Pancreas (tissue), 10 donors: Measurements from ENCODE around the gene MAP3K19. TPM values are rescaled to one million over a fixed set of nuclear protein-coding genes. Genes with fewer than 3 reads are reported as not detected.

Experiments
- ATAC-seq, 4 donors: fragments of 200-7000 bp; cut with Tn5 transposase; one replicate each; pipeline versions ENCODE4 v1.8.0 to v1.9.1; 2020; ENCODE audit warnings: mild to moderate bottlenecking in 4 of 4, moderate library complexity in 4 of 4
- DNase-seq, 6 donors: peaks; one replicate each; pipeline ENCODE4 v3.0.0-alpha.2; 2020
- FAIRE-seq: peaks from 2 replicates; lab custom pipeline; 2012; peaks lifted over from hg19 to GRCh38; lab: Jason Lieb, UNC
- H3K27ac ChIP-seq, 4 donors: fragments of 200-600 bp; sonication (generic); 1 replicate in 3 of 4; 2 replicates in 1 of 4; pipeline versions ENCODE4 v1.5.0 to v1.8.0; 2020
- H3K27me3 ChIP-seq, 4 donors: fragments of 200-600 bp; one replicate each; pipeline ENCODE4 v1.8.0; 2021
- H3K36me3 ChIP-seq, 3 donors: fragments of 200-600 bp; sonication (generic) in 1 of 3; one replicate each; pipeline versions ENCODE4 v1.5.0 to v1.8.0; 2020 to 2021
- H3K4me1 ChIP-seq, 3 donors: fragments of 200-600 bp; one replicate each; pipeline ENCODE4 v1.8.0; 2021
- H3K4me3 ChIP-seq, 4 donors: fragments of 200-600 bp; sonication (generic) in 2 of 4; one replicate each; pipeline versions ENCODE4 v1.5.0 to v1.8.0; 2020 to 2021
- H3K9me3 ChIP-seq, 4 donors: fragments of 200-600 bp; one replicate each; pipeline ENCODE4 v1.8.0; 2021
- WGBS, 2 donors: extraction: QIAGEN DNeasy Blood & Tissue Kit; methylation state at CpG; one replicate each; pipeline ENCODE4 v1.1.7; 2013; 5-methylcytosine and 5-hydroxymethylcytosine counted together
- intact Hi-C, 3 donors: fragments of 100-400 bp; cut with DNase I; formaldehyde crosslinking; loops; one replicate each; pipeline versions ENCODE4 v1.11.1 to v1.14.2; 2022
- polyA plus RNA-seq, 2 donors: library from polyadenylated mRNA; stranded (reverse); fragments of 200-250 nt; gene quantifications; one replicate each; pipeline ENCODE4 v1.2.3, GENCODE V29; 2013
- total RNA-seq, 6 donors: library from RNA; stranded (reverse); fragmentation: NEBNext Ultra II Directional in 4 of 6; extraction: Animal tissue kit (Norgen Biotek cat#: 25700) in 4 of 6; gene quantifications; one replicate each; pipeline versions ENCODE4 v1.2.1 to v1.2.4, GENCODE V29; 2021 to 2023
- TF ChIP-seq, protein P1 (sequence below), 4 donors: fragments of 200-600 bp; sonication (generic) in 3 of 4; IDR thresholded peaks; one replicate each; pipeline versions ENCODE4 v1.5.0 to v1.8.0; 2021; ENCODE audit warnings: antibody characterized with exemption in 4 of 4
- donor health status: healthy with polysubstance abuse.
- donor health status: DM: no; HTN: no; CAD: no; lungs with moderate emphysema.
- donor health status: DM: no; HTN: no; CAD: no.
- donor health status: control.
- donor health status: control.
- donor health status: Bipolar disorder and iron deficiency.
- donor health status: DM: yes; HTN: yes; CAD: no.
- donor health status: DM: no; HTN: no; CAD: no.
- donor health status: DM: no; HTN: no; CAD: no.
- donor health status: DM: yes; HTN: yes; CAD: no.

Gene MAP3K19
- total and polyA plus RNA-seq, 8 donors: not detected

DNA sequence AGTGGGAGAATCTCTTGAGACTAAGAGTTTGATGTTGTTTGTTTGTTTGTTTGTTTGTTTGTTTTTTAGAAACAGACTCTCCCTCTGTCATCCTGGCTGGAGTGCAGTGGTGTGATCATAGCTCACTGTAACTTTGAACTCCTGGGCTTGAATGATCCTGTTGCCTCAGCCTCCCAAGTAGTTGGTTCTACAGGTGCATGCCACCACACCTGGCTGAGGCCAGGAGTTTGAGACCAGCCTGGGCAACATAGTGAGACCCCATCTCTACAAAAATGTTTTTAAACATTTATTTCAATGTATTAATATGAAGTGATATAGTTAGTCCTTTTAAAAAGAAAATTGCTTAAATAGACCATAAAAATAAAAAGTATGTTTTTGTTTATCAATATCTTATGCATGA lies 35.6 kb downstream of the MAP3K19 start:
- Histone ChIP-seq H3K4me1 (no peaks in the 10 kb centered on the region), H3K9me3 (no peaks in the 10 kb centered on the region), H3K36me3 (no peaks in the 10 kb centered on the region), H3K4me3 (no peak overlapping the region), H3K27me3 (no peaks in the 10 kb centered on the region), H3K27ac (no peak overlapping the region)
- ATAC-seq (no peak), DNase-seq (no peak), FAIRE-seq (no peak)
- TF ChIP-seq, protein P1, sequence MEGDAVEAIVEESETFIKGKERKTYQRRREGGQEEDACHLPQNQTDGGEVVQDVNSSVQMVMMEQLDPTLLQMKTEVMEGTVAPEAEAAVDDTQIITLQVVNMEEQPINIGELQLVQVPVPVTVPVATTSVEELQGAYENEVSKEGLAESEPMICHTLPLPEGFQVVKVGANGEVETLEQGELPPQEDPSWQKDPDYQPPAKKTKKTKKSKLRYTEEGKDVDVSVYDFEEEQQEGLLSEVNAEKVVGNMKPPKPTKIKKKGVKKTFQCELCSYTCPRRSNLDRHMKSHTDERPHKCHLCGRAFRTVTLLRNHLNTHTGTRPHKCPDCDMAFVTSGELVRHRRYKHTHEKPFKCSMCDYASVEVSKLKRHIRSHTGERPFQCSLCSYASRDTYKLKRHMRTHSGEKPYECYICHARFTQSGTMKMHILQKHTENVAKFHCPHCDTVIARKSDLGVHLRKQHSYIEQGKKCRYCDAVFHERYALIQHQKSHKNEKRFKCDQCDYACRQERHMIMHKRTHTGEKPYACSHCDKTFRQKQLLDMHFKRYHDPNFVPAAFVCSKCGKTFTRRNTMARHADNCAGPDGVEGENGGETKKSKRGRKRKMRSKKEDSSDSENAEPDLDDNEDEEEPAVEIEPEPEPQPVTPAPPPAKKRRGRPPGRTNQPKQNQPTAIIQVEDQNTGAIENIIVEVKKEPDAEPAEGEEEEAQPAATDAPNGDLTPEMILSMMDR (IDR thresholded peaks at IDR 0.05): no peak
- intact Hi-C loops: no loop called here

DNA sequence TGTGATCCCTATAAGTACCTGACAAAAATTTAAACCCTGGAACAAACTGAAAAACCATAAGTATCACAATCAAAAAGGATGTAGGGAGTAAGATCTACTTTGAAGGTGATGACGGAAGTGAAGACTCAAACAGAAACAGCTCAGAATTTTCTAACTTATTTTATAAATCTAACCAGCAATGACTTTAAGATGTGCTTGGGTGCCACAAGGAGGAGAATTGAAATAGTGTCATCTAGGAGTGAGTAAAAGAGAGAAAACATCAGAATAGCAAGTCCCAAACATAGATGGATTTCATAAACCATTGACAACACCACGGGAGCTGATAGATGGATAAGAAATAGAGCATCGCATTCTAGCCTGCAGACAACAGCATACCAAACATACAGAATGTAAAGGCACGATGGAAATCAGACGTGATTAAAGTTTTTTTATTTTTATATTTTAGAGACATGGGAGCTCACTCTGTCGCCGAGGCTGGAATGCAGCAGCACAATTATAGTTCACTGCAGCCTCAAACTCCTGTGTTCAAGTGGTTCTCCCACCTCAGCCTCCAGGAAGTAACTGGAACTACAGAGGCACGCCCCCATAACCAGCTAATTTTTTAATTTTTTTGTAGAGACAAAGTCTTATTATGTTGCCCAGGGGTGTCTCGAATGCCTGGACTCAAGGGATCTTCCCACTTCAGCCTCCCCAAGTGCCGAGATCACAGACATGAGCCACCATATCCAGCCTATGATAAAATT lies 36.9 kb downstream of the MAP3K19 start:
- no peak overlapping the region for H3K27ac ChIP-seq
- FAIRE-seq: no peak
- H3K9me3 ChIP-seq: no peaks in the 10 kb centered on the region
- no peaks in the 10 kb centered on the region for H3K36me3 ChIP-seq
- H3K4me3 ChIP-seq: no peak overlapping the region
- WGBS, 2 donors: 70 to 81% methylated on average over 10 of the region's 10 CpGs
- intact Hi-C loops: no loop called here
- DNase-seq: no peak
- no peaks in the 10 kb centered on the region for H3K4me1 ChIP-seq
- H3K27me3 ChIP-seq: no peaks in the 10 kb centered on the region
- ATAC-seq: no peak
- TF ChIP-seq, protein P1 (IDR thresholded peaks at IDR 0.05): no peak

DNA sequence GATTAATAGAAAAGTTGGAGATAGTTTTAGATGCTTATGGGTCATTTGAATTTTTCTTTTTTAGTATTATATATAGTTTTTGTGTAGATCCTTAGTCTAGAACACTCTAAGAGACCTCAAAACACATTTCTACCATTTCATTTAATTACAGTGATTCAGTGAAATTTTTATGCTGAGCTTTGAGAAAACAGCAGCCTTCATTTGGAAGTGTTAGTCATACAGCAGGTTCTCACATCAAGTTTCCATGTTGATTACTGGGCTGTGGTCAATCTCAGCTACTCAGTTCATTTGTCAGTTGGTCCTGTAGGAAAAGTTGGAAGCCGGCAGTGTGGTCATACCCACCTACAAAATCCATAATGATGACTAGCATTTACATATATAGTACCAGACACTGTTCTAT lies 37.9 kb downstream of the MAP3K19 start:
- FAIRE-seq: no peak
- Histone ChIP-seq H3K4me1 (no peaks in the 10 kb centered on the region), H3K27me3 (no peaks in the 10 kb centered on the region), H3K36me3 (no peaks in the 10 kb centered on the region), H3K9me3 (no peaks in the 10 kb centered on the region), H3K4me3 (no peak overlapping the region), H3K27ac (no peak overlapping the region)
- TF ChIP-seq, protein P1 (IDR thresholded peaks at IDR 0.05): no peak
- DNase-seq: no peak
- 91 to 92% methylated on average over 1 of the region's 1 CpG for WGBS, 2 donors
- intact Hi-C loops: loop anchor here in 1 of 3 donors (10.0 kb wide), 1 partner anchor 705 kb away; no protein-coding TSS in a partner anchor
- ATAC-seq: no peak

DNA sequence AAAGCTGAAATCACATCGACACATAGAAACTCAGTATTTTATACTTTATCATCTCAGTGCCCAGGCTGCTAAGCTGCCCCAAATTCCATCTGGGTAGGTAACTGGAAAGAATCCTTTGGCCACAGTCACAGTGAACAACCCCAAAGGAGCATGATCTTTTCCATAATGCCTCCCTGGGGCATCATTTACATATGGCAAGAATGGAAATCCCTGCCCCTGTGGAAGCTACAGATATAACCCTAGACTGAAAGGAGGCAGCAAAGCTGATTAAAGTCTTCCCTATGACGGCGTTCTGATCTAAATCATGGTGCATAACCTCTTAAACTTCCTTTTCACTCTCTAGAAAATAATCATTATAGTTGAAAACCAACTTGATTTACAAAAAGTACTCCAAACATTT lies 41.5 kb downstream of the MAP3K19 start:
- H3K9me3 ChIP-seq: no peaks in the 10 kb centered on the region
- FAIRE-seq (no peak), DNase-seq (no peak), ATAC-seq (no peak)
- H3K27ac ChIP-seq: no peak overlapping the region
- no peak overlapping the region for H3K4me3 ChIP-seq
- TF ChIP-seq, protein P1 (IDR thresholded peaks at IDR 0.05): no peak
- intact Hi-C loops: loop anchor here in 1 of 3 donors (10.0 kb wide), 1 partner anchor 709 kb away; no protein-coding TSS in a partner anchor
- no peaks in the 10 kb centered on the region for H3K27me3 ChIP-seq
- 67 to 72% methylated on average over 3 of the region's 3 CpGs for WGBS, 2 donors
- H3K4me1 ChIP-seq: no peaks in the 10 kb centered on the region
- no peaks in the 10 kb centered on the region for H3K36me3 ChIP-seq
